Ascending aorta (tissue), 2 donors: ENCODE data around the gene PICALM. TPM values are rescaled to one million over a fixed set of nuclear protein-coding genes. Genes with fewer than 3 reads are reported as not detected.

Experiments
- DNase-seq, 2 donors: peaks; one replicate each; pipeline ENCODE4 v3.0.0-alpha.2; 2019; ENCODE audit warnings: low spot score in 2 of 2
- H3K27ac ChIP-seq, 2 donors: fragments of 200-600 bp; sonication (generic); one replicate each; pipeline ENCODE4 v1.5.1; 2016 to 2017; ENCODE audit warnings: mild to moderate bottlenecking in 1 of 2
- H3K27me3 ChIP-seq: fragments of 200-600 bp; sonication (generic); one replicate; pipeline ENCODE4 v1.5.1; 2017
- H3K36me3 ChIP-seq, 2 donors: fragments of 200-600 bp; sonication (generic); one replicate each; pipeline ENCODE4 v1.5.1; 2016
- H3K4me1 ChIP-seq, 2 donors: fragments of 200-600 bp; sonication (generic); one replicate each; pipeline ENCODE4 v1.5.1; 2016 to 2017; ENCODE audit warnings: mild to moderate bottlenecking in 1 of 2
- H3K4me3 ChIP-seq, 2 donors: fragments of 200-600 bp; sonication (generic); one replicate each; pipeline ENCODE4 v1.5.1; 2016 to 2017; ENCODE audit warnings: mild to moderate bottlenecking in 1 of 2
- H3K9me3 ChIP-seq, 2 donors: fragments of 200-600 bp; sonication (generic); one replicate each; pipeline ENCODE4 v1.5.1; 2016
- CTCF ChIP-seq, 3 experiments: fragments of 200-600 bp in 2 of 3; fragments of 450-650 bp in 1 of 3; sonication (generic) in 2 of 3; IDR thresholded peaks; one replicate each; pipeline ENCODE4 v1.5.1; 2016 to 2019; ENCODE audit warnings: antibody characterized with exemption in 3 of 3, mild to moderate bottlenecking in 1 of 3, moderate library complexity in 1 of 3
- intact Hi-C: fragments of 100-400 bp; cut with DNase I; formaldehyde crosslinking; loops from one replicate; pipeline ENCODE4 v1.15.1; 2023
- total RNA-seq: library from RNA; depleted of rRNA; stranded (reverse); fragments of >200 nt; gene quantifications from one replicate; pipeline ENCODE4 v1.1.0, GENCODE V29; 2016

Gene PICALM
- total RNA-seq, 1 donor from 2014 or later = 158 TPM

GRCh38 chr11:86016451-86016850, 52.4 kb downstream of the PICALM start:
- Histone ChIP-seq H3K4me1 (no peaks in the 10 kb centered on the region), H3K36me3 (peaks cover 44 to 51% of the 10 kb centered on the region in 2 donors), H3K9me3 (no peaks in the 10 kb centered on the region), H3K4me3 (no peak overlapping the region), H3K27me3 (no peaks in the 10 kb centered on the region), H3K27ac (no peak overlapping the region)
- no peak for TF ChIP-seq CTCF (IDR thresholded peaks at IDR 0.05)
- intact Hi-C loops = no loop called here
- no peak for DNase-seq

- no peaks in the 10 kb centered on the region for H3K27me3 ChIP-seq
- intact Hi-C loops = no loop called here
- H3K4me3 ChIP-seq = no peak overlapping the region
- TF ChIP-seq CTCF (IDR thresholded peaks at IDR 0.05) = no peak
- no peaks in the 10 kb centered on the region for H3K4me1 ChIP-seq
- H3K9me3 ChIP-seq = no peaks in the 10 kb centered on the region
- H3K36me3 ChIP-seq = peaks cover 46 to 55% of the 10 kb centered on the region in 2 donors
- no peak for DNase-seq
- no peak overlapping the region for H3K27ac ChIP-seq
These were observed 53.2 kb downstream of the PICALM start for GRCh38 chr11:86015699-86016098.

GRCh38 chr11:86014221-86014620, 54.7 kb downstream of the PICALM start:
- no peak for TF ChIP-seq CTCF (IDR thresholded peaks at IDR 0.05)
- H3K4me1 ChIP-seq = no peaks in the 10 kb centered on the region
- no peaks in the 10 kb centered on the region for H3K27me3 ChIP-seq
- no peak for DNase-seq
- peaks cover 49% of the 10 kb centered on the region in 2 donors for H3K36me3 ChIP-seq
- intact Hi-C loops = no loop called here
- H3K27ac ChIP-seq = no peak overlapping the region
- H3K4me3 ChIP-seq = no peak overlapping the region
- H3K9me3 ChIP-seq = no peaks in the 10 kb centered on the region

- Histone ChIP-seq H3K36me3 (peaks cover 50% of the 10 kb centered on the region in 2 donors), H3K4me1 (no peaks in the 10 kb centered on the region), H3K4me3 (no peak overlapping the region), H3K27me3 (no peaks in the 10 kb centered on the region), H3K27ac (no peak overlapping the region), H3K9me3 (no peaks in the 10 kb centered on the region)
- DNase-seq = no peak
- intact Hi-C loops = no loop called here
- TF ChIP-seq CTCF (IDR thresholded peaks at IDR 0.05) = no peak
These were observed 55.2 kb downstream of the PICALM start for GRCh38 chr11:86013713-86014112.

- Histone ChIP-seq H3K4me3 (no peak overlapping the region), H3K27ac (no peak overlapping the region), H3K9me3 (no peaks in the 10 kb centered on the region), H3K36me3 (peaks cover 59 to 66% of the 10 kb centered on the region in 2 donors), H3K27me3 (no peaks in the 10 kb centered on the region), H3K4me1 (no peaks in the 10 kb centered on the region)
- no peak for TF ChIP-seq CTCF (IDR thresholded peaks at IDR 0.05)
- intact Hi-C loops = no loop called here
- DNase-seq = no peak
These were observed 57.7 kb downstream of the PICALM start for GRCh38 chr11:86011175-86011574.

GRCh38 chr11:86003654-86004053, 65.2 kb downstream of the PICALM start:
- no peak for DNase-seq
- Histone ChIP-seq H3K27me3 (no peaks in the 10 kb centered on the region), H3K9me3 (no peaks in the 10 kb centered on the region), H3K36me3 (peaks cover 83 to 90% of the 10 kb centered on the region in 2 donors), H3K27ac (no peak overlapping the region), H3K4me3 (no peak overlapping the region), H3K4me1 (no peaks in the 10 kb centered on the region)
- intact Hi-C loops = no loop called here
- no peak for TF ChIP-seq CTCF (IDR thresholded peaks at IDR 0.05)
